ENCODE results near the gene MKRN1. TPM values are rescaled to one million over a fixed set of nuclear protein-coding genes. Genes with fewer than 3 reads are reported as not detected.

The MKRN1 gene
- total and polyA plus RNA-seq, 4 experiments from 2014 or later = 131 to 156 (median 143) TPM

DNA sequence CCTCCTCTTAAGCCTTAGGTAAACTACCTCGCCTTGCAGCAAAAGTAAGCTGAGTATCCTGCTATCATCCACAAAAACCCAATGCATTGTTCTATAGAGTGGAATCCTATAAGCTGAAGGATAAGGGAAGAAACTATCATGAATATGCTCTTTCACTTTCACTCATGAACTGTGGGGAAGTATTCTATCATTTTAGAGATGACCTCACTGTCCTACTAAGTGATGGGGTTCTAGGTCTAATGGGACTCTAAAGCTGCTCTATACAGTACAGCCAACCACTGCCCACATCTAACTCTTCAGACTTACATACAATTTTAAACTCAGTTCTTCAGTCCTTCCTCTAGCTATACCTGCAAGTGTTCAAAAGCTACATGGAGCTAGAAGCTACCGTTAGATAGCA, 16.2 kb downstream of the MKRN1 start:
- no peaks in the 10 kb centered on the region for H3K27me3 ChIP-seq (ENCODE audit: insufficient read depth, low read length)
- Mint-ChIP-seq H3K27ac (peak overlapping the region in 1 of 7 donors; percentile 17), H3K27me3 (no peaks in the 10 kb centered on the region), H3K9me3 (peaks cover 0 to 1% (median 0%) of the 10 kb centered on the region in 8 donors), H3K36me3 (peaks cover 35 to 55% of the 10 kb centered on the region in 2 donors), H3K4me3 (no peak overlapping the region), H3K4me1 (peaks cover 8 to 15% (median 12%) of the 10 kb centered on the region in 4 donors)
- no peak overlapping the region for H3K27ac ChIP-seq (ENCODE audit: low read depth, low read length)
- intact Hi-C loops (cut with micrococcal nuclease) = no loop called here
- H3K36me3 ChIP-seq (ENCODE audit: insufficient read depth, low read length) = peaks cover 38% of the 10 kb centered on the region
- H3K4me3 ChIP-seq (ENCODE audit: low read length in 2 of 2) = no peak overlapping the region
- ChIA-PET CTCF (ENCODE audit: partially characterized antibody) (interaction anchor here (1.2 to 1.4 kb wide), 3 partner anchors 12 to 31 kb away, joined by 3 to 5 read pairs (median 4); no protein-coding TSS in a partner anchor), POLR2A (ENCODE audit: partially characterized antibody) (interaction anchor here (0.6 to 2.0 kb wide), 2 partner anchors 9 to 12 kb away, joined by 3 to 4 read pairs; no protein-coding TSS in a partner anchor)
- H3K9me3 ChIP-seq (ENCODE audit: control insufficient read depth in 1 of 2, low read length in 2 of 2) = no peaks in the 10 kb centered on the region
- no peaks in the 10 kb centered on the region for H3K4me1 ChIP-seq (ENCODE audit: insufficient read depth, low read length)
- DNase-seq = no peak

DNA sequence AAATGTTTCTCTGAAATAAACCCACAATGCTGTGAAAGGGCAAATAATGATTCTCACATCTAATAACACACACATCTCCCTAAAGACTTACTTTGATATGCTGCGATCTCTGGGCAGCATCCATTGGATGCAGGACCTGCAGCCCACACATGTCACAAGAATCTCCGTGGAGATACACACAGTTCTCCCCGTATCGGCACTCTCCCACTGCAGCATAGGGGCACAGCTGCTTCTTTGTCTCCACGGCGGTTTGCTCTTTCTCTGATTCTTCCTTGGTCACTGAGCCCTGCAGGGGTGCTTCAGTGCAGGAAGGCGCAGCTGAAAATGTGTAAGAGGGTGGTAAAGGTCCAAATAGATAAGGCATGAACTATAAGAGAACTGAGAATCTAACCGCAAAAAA, 20.4 kb downstream of the MKRN1 start:
- CTCF ChIA-PET (ENCODE audit: partially characterized antibody) = no interaction called here
- intact Hi-C loops (cut with micrococcal nuclease) = loop anchor here (10.0 kb wide), 1 partner anchor 104 kb away; no protein-coding TSS in a partner anchor
- peaks cover 53% of the 10 kb centered on the region for H3K36me3 ChIP-seq (ENCODE audit: insufficient read depth, low read length)
- no peaks in the 10 kb centered on the region for H3K9me3 ChIP-seq (ENCODE audit: control insufficient read depth in 1 of 2, low read length in 2 of 2)
- no peak for DNase-seq
- H3K4me3 ChIP-seq (ENCODE audit: low read length in 2 of 2) = no peak overlapping the region
- H3K4me1 ChIP-seq (ENCODE audit: insufficient read depth, low read length) = no peaks in the 10 kb centered on the region
- H3K27ac ChIP-seq (ENCODE audit: low read depth, low read length) = no peak overlapping the region
- H3K27me3 Mint-ChIP-seq = no peaks in the 10 kb centered on the region
- H3K9me3 Mint-ChIP-seq = peaks cover 0 to 1% (median 0%) of the 10 kb centered on the region in 8 donors
- no peaks in the 10 kb centered on the region for H3K27me3 ChIP-seq (ENCODE audit: insufficient read depth, low read length)
- peaks cover 54 to 76% of the 10 kb centered on the region in 2 donors for H3K36me3 Mint-ChIP-seq
- no peak overlapping the region for H3K4me3 Mint-ChIP-seq
- peaks cover 16 to 30% (median 19%) of the 10 kb centered on the region in 4 donors for H3K4me1 Mint-ChIP-seq
- peak overlapping the region in 2 of 7 donors; percentile 23 to 66 for H3K27ac Mint-ChIP-seq
- POLR2A ChIA-PET (ENCODE audit: partially characterized antibody) = no interaction called here

GRCh38 chr7:140458201-140458600, 21.1 kb downstream of the MKRN1 start:
- Mint-ChIP-seq H3K27me3 (no peaks in the 10 kb centered on the region), H3K27ac (peak overlapping the region in 2 of 7 donors; percentile 16 to 42), H3K9me3 (peaks cover 0 to 1% (median 0%) of the 10 kb centered on the region in 8 donors), H3K4me1 (peaks cover 16 to 36% (median 20%) of the 10 kb centered on the region in 4 donors), H3K4me3 (no peak overlapping the region), H3K36me3 (peaks cover 61 to 79% of the 10 kb centered on the region in 2 donors)
- no peaks in the 10 kb centered on the region for H3K9me3 ChIP-seq (ENCODE audit: control insufficient read depth in 1 of 2, low read length in 2 of 2)
- no peak overlapping the region for H3K4me3 ChIP-seq (ENCODE audit: low read length in 2 of 2)
- CTCF ChIA-PET (ENCODE audit: partially characterized antibody) = interaction anchor here (1.9 kb wide), 1 partner anchor 15 kb away, joined by 5 read pairs; no protein-coding TSS in a partner anchor
- POLR2A ChIA-PET (ENCODE audit: partially characterized antibody) = no interaction called here
- no peaks in the 10 kb centered on the region for H3K27me3 ChIP-seq (ENCODE audit: insufficient read depth, low read length)
- peaks cover 57% of the 10 kb centered on the region for H3K36me3 ChIP-seq (ENCODE audit: insufficient read depth, low read length)
- H3K4me1 ChIP-seq (ENCODE audit: insufficient read depth, low read length) = no peaks in the 10 kb centered on the region
- no peak overlapping the region for H3K27ac ChIP-seq (ENCODE audit: low read depth, low read length)
- DNase-seq = no peak
- intact Hi-C loops (cut with micrococcal nuclease) = loop anchor here (10.0 kb wide), 1 partner anchor 103 kb away; no protein-coding TSS in a partner anchor

- H3K4me3 ChIP-seq (ENCODE audit: low read length in 2 of 2) = no peak overlapping the region
- H3K4me1 Mint-ChIP-seq = peaks cover 20 to 46% (median 24%) of the 10 kb centered on the region in 4 donors
- no peaks in the 10 kb centered on the region for H3K9me3 ChIP-seq (ENCODE audit: control insufficient read depth in 1 of 2, low read length in 2 of 2)
- H3K27me3 Mint-ChIP-seq = no peaks in the 10 kb centered on the region
- no peak overlapping the region for H3K27ac Mint-ChIP-seq
- H3K4me3 Mint-ChIP-seq = no peak overlapping the region
- H3K9me3 Mint-ChIP-seq = peaks cover 0 to 1% (median 0%) of the 10 kb centered on the region in 8 donors
- peaks cover 70 to 82% of the 10 kb centered on the region in 2 donors for H3K36me3 Mint-ChIP-seq
- no peak overlapping the region for H3K27ac ChIP-seq (ENCODE audit: low read depth, low read length)
- intact Hi-C loops (cut with micrococcal nuclease) = loop anchor here (10.0 kb wide), 1 partner anchor 102 kb away; no protein-coding TSS in a partner anchor
- H3K4me1 ChIP-seq (ENCODE audit: insufficient read depth, low read length) = no peaks in the 10 kb centered on the region
- POLR2A ChIA-PET (ENCODE audit: partially characterized antibody) = no interaction called here
- no peaks in the 10 kb centered on the region for H3K27me3 ChIP-seq (ENCODE audit: insufficient read depth, low read length)
- CTCF ChIA-PET (ENCODE audit: partially characterized antibody) = interaction anchor here (1.1 to 1.9 kb wide), 2 partner anchors 13 to 18 kb away, joined by 4 to 5 read pairs; no protein-coding TSS in a partner anchor
- H3K36me3 ChIP-seq (ENCODE audit: insufficient read depth, low read length) = peaks cover 53% of the 10 kb centered on the region
- no peak for DNase-seq
These were observed 22.7 kb downstream of the MKRN1 start for GRCh38 chr7:140456551-140457051.

DNA sequence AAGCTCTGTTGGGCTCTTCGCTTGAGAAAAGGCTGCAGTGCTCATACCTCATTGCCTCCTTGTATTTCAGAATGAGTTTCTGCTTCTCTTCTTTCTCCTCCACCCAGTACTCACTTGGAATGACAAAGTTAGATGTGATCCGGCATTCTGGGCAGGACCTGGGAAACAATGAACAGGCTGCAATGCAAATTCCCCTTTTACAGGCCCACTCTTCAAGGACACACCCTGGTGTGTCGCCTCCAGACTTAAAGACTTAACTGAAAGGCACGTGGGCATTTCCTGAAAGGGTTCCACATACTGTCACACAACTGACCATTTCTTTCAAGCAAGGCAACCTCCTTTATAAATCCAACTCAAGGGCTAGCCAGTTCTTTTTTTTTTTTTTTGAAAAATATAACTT, 23.6 kb downstream of the MKRN1 start:
- Mint-ChIP-seq H3K27ac (peak overlapping the region in 1 of 7 donors; percentile 75), H3K36me3 (peaks cover 65 to 74% of the 10 kb centered on the region in 2 donors), H3K9me3 (peaks cover 0 to 1% (median 0%) of the 10 kb centered on the region in 8 donors), H3K4me1 (peaks cover 26 to 49% (median 27%) of the 10 kb centered on the region in 4 donors), H3K4me3 (no peak overlapping the region), H3K27me3 (no peaks in the 10 kb centered on the region)
- Histone ChIP-seq H3K27me3 (ENCODE audit: insufficient read depth, low read length) (no peaks in the 10 kb centered on the region), H3K4me1 (ENCODE audit: insufficient read depth, low read length) (peaks cover 6% of the 10 kb centered on the region), H3K27ac (ENCODE audit: low read depth, low read length) (no peak overlapping the region), H3K9me3 (ENCODE audit: control insufficient read depth in 1 of 2, low read length in 2 of 2) (no peaks in the 10 kb centered on the region), H3K4me3 (ENCODE audit: low read length in 2 of 2) (no peak overlapping the region), H3K36me3 (ENCODE audit: insufficient read depth, low read length) (peaks cover 51% of the 10 kb centered on the region)
- ChIA-PET POLR2A (ENCODE audit: partially characterized antibody) (no interaction called here), CTCF (ENCODE audit: partially characterized antibody) (interaction anchor here (1.1 to 2.8 kb wide), 2 partner anchors 12 to 19 kb away, joined by 4 to 9 read pairs; no protein-coding TSS in a partner anchor)
- intact Hi-C loops (cut with micrococcal nuclease) = loop anchor here (10.0 kb wide), 1 partner anchor 101 kb away; no protein-coding TSS in a partner anchor
- DNase-seq = no peak

GRCh38 chr7:140454657-140455015, 24.7 kb downstream of the MKRN1 start:
- H3K4me1 Mint-ChIP-seq = peaks cover 31 to 59% (median 35%) of the 10 kb centered on the region in 4 donors
- Histone ChIP-seq H3K4me3 (ENCODE audit: low read length in 2 of 2) (no peak overlapping the region), H3K4me1 (ENCODE audit: insufficient read depth, low read length) (peaks cover 15% of the 10 kb centered on the region), H3K27ac (ENCODE audit: low read depth, low read length) (no peak overlapping the region), H3K27me3 (ENCODE audit: insufficient read depth, low read length) (no peaks in the 10 kb centered on the region), H3K9me3 (ENCODE audit: control insufficient read depth in 1 of 2, low read length in 2 of 2) (no peaks in the 10 kb centered on the region), H3K36me3 (ENCODE audit: insufficient read depth, low read length) (peaks cover 50% of the 10 kb centered on the region)
- ChIA-PET POLR2A (ENCODE audit: partially characterized antibody) (interaction anchor here (1.2 kb wide), 1 partner anchor 9 kb away, joined by 3 read pairs; no protein-coding TSS in a partner anchor), CTCF (ENCODE audit: partially characterized antibody) (interaction anchor here (2.8 kb wide), 1 partner anchor 11 kb away, joined by 9 read pairs; no protein-coding TSS in a partner anchor)
- DNase-seq = no peak
- intact Hi-C loops (cut with micrococcal nuclease) = loop anchor here (10.0 kb wide), 1 partner anchor 100 kb away; no protein-coding TSS in a partner anchor
- peak overlapping the region; percentile 67 to 88 (median 80) for H3K27ac Mint-ChIP-seq
- no peaks in the 10 kb centered on the region for H3K27me3 Mint-ChIP-seq
- no peak overlapping the region for H3K4me3 Mint-ChIP-seq
- H3K36me3 Mint-ChIP-seq = peaks cover 63 to 70% of the 10 kb centered on the region in 2 donors
- peaks cover 0 to 1% (median 0%) of the 10 kb centered on the region in 8 donors for H3K9me3 Mint-ChIP-seq
